A673 (cell line): ENCODE measurements around the gene ARHGEF2. TPM values are rescaled to one million over a fixed set of nuclear protein-coding genes. Genes with fewer than 3 reads are reported as not detected.

ENCODE experiments used
- BruUV-seq: library from RNA; stranded (reverse); fragments of 400-500 nt; replicated peaks from 2 replicates; lab custom pipeline; 2021; lab: Mats Ljungman, UMichigan
- CTCF ChIA-PET: fragments of 300-600 bp; sonication (Branson Sonifier 250); formaldehyde crosslinking; loops from one replicate; lab custom pipeline; 2022; ENCODE audit warnings: antibody characterized with exemption; lab: Charles Lee
- POLR2A ChIA-PET: fragments of 300-600 bp; sonication (Branson Sonifier 250); formaldehyde crosslinking; loops from one replicate; lab custom pipeline; 2022; ENCODE audit warnings: antibody characterized with exemption; ENCODE audit not compliant: low non-redundant PET; lab: Charles Lee
- DNase-seq: peaks from one replicate; pipeline ENCODE4 v3.0.0-alpha.2; 2015; ENCODE audit warnings: low spot score
- H3K27ac ChIP-seq: fragments of 200-600 bp; sonication (generic); 2 replicates; pipeline ENCODE4 v1.5.1; 2016; ENCODE audit warnings: mixed run types, low read depth, mild to moderate bottlenecking, mixed read lengths, antibody characterized with exemption, low read length; ENCODE audit not compliant: poor library complexity, severe bottlenecking
- H3K27me3 ChIP-seq: fragments of 200-600 bp; sonication (generic); replicated peaks from 2 replicates; pipeline ENCODE4 v1.6.1; 2017; ENCODE audit warnings: mixed run types, low read depth, mild to moderate bottlenecking, mixed read lengths, antibody characterized with exemption, low read length; ENCODE audit not compliant: insufficient read depth, poor library complexity
- H3K36me3 ChIP-seq: fragments of 200-600 bp; sonication (generic); 2 replicates; pipeline ENCODE4 v1.6.1; 2016; ENCODE audit warnings: mixed run types, mild to moderate bottlenecking, mixed read lengths, antibody characterized with exemption, low read length; ENCODE audit not compliant: insufficient read depth, poor library complexity, severe bottlenecking
- H3K4me1 ChIP-seq: fragments of 200-600 bp; sonication (generic); 2 replicates; pipeline ENCODE4 v1.6.1; 2017; ENCODE audit warnings: mixed run types, mild to moderate bottlenecking, mixed read lengths, antibody characterized with exemption, low read length; ENCODE audit not compliant: insufficient read depth, poor library complexity, severe bottlenecking
- H3K4me3 ChIP-seq: fragments of 200-600 bp; sonication (generic); 2 replicates; pipeline ENCODE4 v1.5.1; 2016; ENCODE audit warnings: low read depth, mixed run types, mild to moderate bottlenecking, mixed read lengths, low read length; ENCODE audit not compliant: poor library complexity, severe bottlenecking
- H3K9me3 ChIP-seq: fragments of 200-600 bp; sonication (generic); 2 replicates; pipeline ENCODE4 v1.6.1; 2016; ENCODE audit warnings: mixed run types, low read depth, mild to moderate bottlenecking, mixed read lengths, antibody characterized with exemption, low read length; ENCODE audit not compliant: poor library complexity, severe bottlenecking
- CTCF ChIP-seq: fragments of 300-800, 200-600 bp; sonication (generic); conservative IDR thresholded peaks from 2 replicates; pipeline ENCODE4 v1.5.1; 2017; ENCODE audit warnings: low read depth, mild to moderate bottlenecking, antibody characterized with exemption, low read length, moderate library complexity, mixed read lengths
- EZH2 ChIP-seq: fragments of 200-600 bp; sonication (generic); IDR thresholded peaks from 2 replicates; pipeline ENCODE4 v1.6.1; 2017; ENCODE audit warnings: borderline replicate concordance, low read depth, mild to moderate bottlenecking, mixed read lengths, antibody characterized with exemption, low read length; ENCODE audit not compliant: poor library complexity, severe bottlenecking
- intact Hi-C: fragments of 100-400 bp; cut with micrococcal nuclease; formaldehyde crosslinking; loops from one replicate; pipeline ENCODE4 v1.10.0; 2022; ENCODE audit not compliant: unreplicated experiment
- total RNA-seq: library from RNA; stranded (reverse); gene quantifications from 2 replicates; pipeline ENCODE4 v1.2.3, GENCODE V29; 2021

Gene ARHGEF2
- total RNA-seq, 1 experiment from 2014 or later = 148 TPM

- ChIA-PET CTCF (interaction anchor here (0.5 to 1.2 kb wide), 4 partner anchors 45 to 242 kb away, joined by 3 to 6 read pairs (median 4); no protein-coding TSS in a partner anchor), POLR2A (interaction anchor here (0.5 to 0.6 kb wide), 3 partner anchors 24 to 79 kb away, joined by 4 to 9 read pairs (median 6); no protein-coding TSS in a partner anchor)
- Histone ChIP-seq H3K9me3 (no peaks in the 10 kb centered on the region), H3K4me1 (peaks cover 59% of the 10 kb centered on the region), H3K27ac (peak overlapping the region; percentile 95), H3K36me3 (no peaks in the 10 kb centered on the region), H3K4me3 (peak overlapping the region; percentile 95), H3K27me3 (no peaks in the 10 kb centered on the region)
- DNase-seq = peak; percentile 89
- TF ChIP-seq CTCF (0 out of 2 replicates have a peak, but pooled peaks have one; percentile 8), EZH2 (no peak)
- intact Hi-C loops = no loop called here
- no TSS peak for BruUV-seq
Observed at GRCh38 chr1:155983191-155984024, 5.1 kb upstream of the ARHGEF2 start.

GRCh38 chr1:155982106-155982505 lies 3.8 kb upstream of the ARHGEF2 start:
- no peaks in the 10 kb centered on the region for H3K27me3 ChIP-seq
- CTCF ChIA-PET = no interaction called here
- BruUV-seq = no TSS peak
- peak overlapping the region; percentile 95 for H3K27ac ChIP-seq
- intact Hi-C loops = no loop called here
- H3K4me1 ChIP-seq = peaks cover 63% of the 10 kb centered on the region
- TF ChIP-seq CTCF = no peak
- TF ChIP-seq EZH2 = no peak
- POLR2A ChIA-PET = no interaction called here
- no peaks in the 10 kb centered on the region for H3K9me3 ChIP-seq
- no peaks in the 10 kb centered on the region for H3K36me3 ChIP-seq
- DNase-seq = no peak
- H3K4me3 ChIP-seq = peak overlapping the region; percentile 95

GRCh38 chr1:155981266-155982088 lies 3.1 kb upstream of the ARHGEF2 start:
- H3K9me3 ChIP-seq = no peaks in the 10 kb centered on the region
- H3K4me1 ChIP-seq = peaks cover 67% of the 10 kb centered on the region
- no peaks in the 10 kb centered on the region for H3K36me3 ChIP-seq
- peak overlapping the region; percentile 95 for H3K27ac ChIP-seq
- H3K27me3 ChIP-seq = no peaks in the 10 kb centered on the region
- intact Hi-C loops = no loop called here
- ChIA-PET CTCF (interaction anchor here (0.6 kb wide), 1 partner anchor 21 kb away, joined by 6 read pairs; no protein-coding TSS in a partner anchor), POLR2A (no interaction called here)
- peak; percentile 61 for DNase-seq
- TF ChIP-seq CTCF = no peak
- no peak for TF ChIP-seq EZH2
- peak overlapping the region; percentile 95 for H3K4me3 ChIP-seq
- BruUV-seq = no TSS peak
